Activated CD8-positive, alpha-beta T cell treated with anti-CD3 and anti-CD28 coated beads for 36 hours (primary cell): ENCODE measurements around the gene TRIM40. TPM values are rescaled to one million over a fixed set of nuclear protein-coding genes. Genes with fewer than 3 reads are reported as not detected.

ENCODE experiments used
- ATAC-seq: fragments of 200-7000 bp; cut with Tn5 transposase; one replicate; pipeline ENCODE4 v1.10.0; 2021; ENCODE audit warnings: mild to moderate bottlenecking, moderate library complexity
- CTCF ChIA-PET: fragments of 350-600 bp; sonication (Branson Sonifier 250); formaldehyde crosslinking; loops from one replicate; lab custom pipeline; 2021; ENCODE audit warnings: antibody characterized with exemption; lab: Charles Lee
- POLR2A ChIA-PET: fragments of 350-600 bp; sonication (Branson Sonifier 250); formaldehyde crosslinking; loops from one replicate; lab custom pipeline; 2021; ENCODE audit warnings: antibody characterized with exemption; lab: Charles Lee
- DNase-seq: peaks from one replicate; pipeline ENCODE4 v3.0.0-alpha.2; 2020
- H3K27ac Mint-ChIP-seq: one replicate; pipeline ENCODE4 v1.8.0; 2021; ENCODE audit warnings: mild to moderate bottlenecking, mixed read lengths
- H3K27me3 Mint-ChIP-seq: one replicate; pipeline ENCODE4 v1.8.0; 2021; ENCODE audit warnings: mixed read lengths
- H3K36me3 Mint-ChIP-seq: one replicate; pipeline ENCODE4 v1.8.0; 2021; ENCODE audit warnings: low read depth, mixed read lengths
- H3K4me1 Mint-ChIP-seq: one replicate; pipeline ENCODE4 v1.8.0; 2021; ENCODE audit warnings: low read depth, mixed read lengths
- H3K4me3 Mint-ChIP-seq: one replicate; pipeline ENCODE4 v1.8.0; 2021; ENCODE audit warnings: mild to moderate bottlenecking, moderate library complexity, mixed read lengths
- H3K9me3 Mint-ChIP-seq: one replicate; pipeline ENCODE4 v1.8.0; 2021; ENCODE audit warnings: mixed read lengths
- CTCF ChIP-seq: fragments of 200-600 bp; IDR thresholded peaks from one replicate; pipeline ENCODE4 v1.8.0; 2022; ENCODE audit warnings: antibody characterized with exemption, mild to moderate bottlenecking
- intact Hi-C: fragments of 100-400 bp; cut with micrococcal nuclease; formaldehyde crosslinking; loops from one replicate; pipeline ENCODE4 v1.10.0; 2022
- total RNA-seq, 2 experiments: library from RNA; stranded (reverse); gene quantifications; one replicate each; pipeline ENCODE4 v1.2.3, GENCODE V29; 2021

Gene TRIM40
- total RNA-seq, 2 experiments from 2014 or later, result not detected

DNA sequence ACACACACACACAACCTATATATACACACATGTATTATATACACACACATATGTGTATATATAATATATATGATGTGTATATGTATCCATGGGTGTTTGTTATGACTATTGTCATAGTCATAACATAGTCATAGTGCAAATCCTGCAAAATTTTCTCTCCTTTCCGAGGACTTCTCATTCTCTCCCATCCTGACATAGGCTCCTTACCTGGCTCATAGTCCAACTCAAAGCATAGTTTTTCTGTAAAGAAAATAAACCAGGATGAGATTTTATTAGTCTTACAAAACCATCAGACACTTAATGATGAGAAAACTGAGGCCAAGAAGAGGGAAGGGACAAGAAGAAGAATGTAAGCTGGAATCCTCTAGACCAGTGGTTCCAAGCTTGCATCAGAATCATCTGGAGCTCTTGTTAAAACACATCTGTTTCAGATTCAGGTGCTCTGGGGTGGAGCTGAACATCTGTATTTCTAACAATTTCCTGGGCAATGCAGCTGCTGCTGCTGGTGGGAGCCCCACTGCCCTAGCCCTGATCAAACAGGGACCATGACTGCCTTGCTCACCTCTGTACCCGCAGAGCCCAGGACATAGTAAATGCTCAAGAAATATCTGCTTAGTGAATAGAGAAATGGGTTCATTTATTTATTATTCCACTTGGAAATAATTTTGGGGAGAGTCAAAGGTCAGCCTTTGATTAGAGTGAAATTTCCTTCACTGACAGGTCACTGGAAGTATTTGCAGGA is 19.8 kb downstream of the TRIM40 start:
- CTCF ChIA-PET, result interaction anchor here (2.0 kb wide), 1 partner anchor 24 kb away, joined by 12 read pairs; no protein-coding TSS in a partner anchor
- DNase-seq (no peak), ATAC-seq (no peak)
- Mint-ChIP-seq H3K9me3 (no peaks in the 10 kb centered on the region), H3K27ac (no peak overlapping the region), H3K36me3 (no peaks in the 10 kb centered on the region), H3K4me3 (no peak overlapping the region), H3K27me3 (peaks cover 26% of the 10 kb centered on the region), H3K4me1 (peaks cover 12% of the 10 kb centered on the region)
- no peak for TF ChIP-seq CTCF
- POLR2A ChIA-PET, result interaction anchor here (1.0 kb wide), 1 partner anchor 58 kb away, joined by 3 read pairs; the partner anchor contains the start of gene TRIM26
- intact Hi-C loops, result no loop called here

- H3K9me3 Mint-ChIP-seq, result no peaks in the 10 kb centered on the region
- CTCF ChIA-PET, result no interaction called here
- TF ChIP-seq CTCF, result no peak
- no peak for ATAC-seq
- no peaks in the 10 kb centered on the region for H3K36me3 Mint-ChIP-seq
- POLR2A ChIA-PET, result no interaction called here
- H3K4me3 Mint-ChIP-seq, result no peak overlapping the region
- DNase-seq, result no peak
- peaks cover 12% of the 10 kb centered on the region for H3K4me1 Mint-ChIP-seq
- peaks cover 26% of the 10 kb centered on the region for H3K27me3 Mint-ChIP-seq
- H3K27ac Mint-ChIP-seq, result no peak overlapping the region
- intact Hi-C loops, result no loop called here
Measured at GRCh38 chr6:30156262-30156599, 20.3 kb downstream of the TRIM40 start.

DNA sequence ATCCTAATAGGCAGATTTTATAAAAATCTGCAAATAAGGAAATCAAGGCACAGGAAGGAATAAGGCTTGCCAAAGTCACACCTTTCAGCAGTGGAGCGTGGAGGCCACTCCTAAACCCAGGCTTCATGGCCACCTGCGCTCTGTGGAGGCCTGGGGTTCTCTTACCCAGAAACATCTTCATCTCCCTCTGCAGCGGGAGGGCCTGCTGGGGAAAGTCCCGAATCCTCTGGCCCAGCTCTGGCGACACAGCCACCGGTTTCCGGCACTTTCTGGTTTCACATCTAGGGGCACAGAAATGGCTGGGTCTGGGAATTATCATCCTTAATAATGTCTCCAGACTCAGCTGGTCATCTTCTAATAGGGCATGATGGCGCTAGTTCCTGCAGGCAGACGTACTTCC is 20.8 kb downstream of the TRIM40 start:
- TF ChIP-seq CTCF, result no peak
- Mint-ChIP-seq H3K27ac (no peak overlapping the region), H3K9me3 (no peaks in the 10 kb centered on the region), H3K4me1 (peaks cover 7% of the 10 kb centered on the region), H3K4me3 (no peak overlapping the region), H3K36me3 (no peaks in the 10 kb centered on the region), H3K27me3 (peaks cover 26% of the 10 kb centered on the region)
- ATAC-seq (no peak), DNase-seq (no peak)
- ChIA-PET POLR2A (no interaction called here), CTCF (no interaction called here)
- intact Hi-C loops, result no loop called here

- CTCF ChIA-PET, result no interaction called here
- POLR2A ChIA-PET, result no interaction called here
- peaks cover 26% of the 10 kb centered on the region for H3K27me3 Mint-ChIP-seq
- H3K9me3 Mint-ChIP-seq, result no peaks in the 10 kb centered on the region
- no peak overlapping the region for H3K27ac Mint-ChIP-seq
- H3K4me3 Mint-ChIP-seq, result no peak overlapping the region
- intact Hi-C loops, result no loop called here
- H3K4me1 Mint-ChIP-seq, result peaks cover 12% of the 10 kb centered on the region
- ATAC-seq (no peak), DNase-seq (no peak)
- H3K36me3 Mint-ChIP-seq, result no peaks in the 10 kb centered on the region
- no peak for TF ChIP-seq CTCF
Measured at GRCh38 chr6:30157581-30157980, 21.6 kb downstream of the TRIM40 start.

- Mint-ChIP-seq H3K4me3 (no peak overlapping the region), H3K9me3 (no peaks in the 10 kb centered on the region), H3K27ac (no peak overlapping the region), H3K27me3 (peaks cover 26% of the 10 kb centered on the region), H3K4me1 (peaks cover 15% of the 10 kb centered on the region), H3K36me3 (no peaks in the 10 kb centered on the region)
- DNase-seq (no peak), ATAC-seq (no peak)
- ChIA-PET CTCF (no interaction called here), POLR2A (no interaction called here)
- intact Hi-C loops, result no loop called here
- TF ChIP-seq CTCF, result no peak
Measured at GRCh38 chr6:30157999-30158398, 22.1 kb downstream of the TRIM40 start.
